GM10847 (cell line): ENCODE results near the gene SLC26A11.

Source experiments
- POLR2A ChIP-seq: IDR thresholded peaks from 2 replicates; pipeline ENCODE4 v1.6.1; 2011; ENCODE audit not compliant: insufficient read length; ENCODE audit errors: extremely low read depth

SLC26A11 gene

GRCh38 chr17:80270836-80271235 lies 50.6 kb downstream of the SLC26A11 start:
- no peak for TF ChIP-seq POLR2A

- no peak for TF ChIP-seq POLR2A
Measured at GRCh38 chr17:80272366-80272765, 52.1 kb downstream of the SLC26A11 start.

- TF ChIP-seq POLR2A = no peak
Measured at GRCh38 chr17:80274331-80274730, 54.1 kb downstream of the SLC26A11 start.

GRCh38 chr17:80274871-80275449 lies 54.7 kb downstream of the SLC26A11 start:
- TF ChIP-seq POLR2A = no peak

GRCh38 chr17:80277751-80278671 lies 57.8 kb downstream of the SLC26A11 start:
- no peak for TF ChIP-seq POLR2A

GRCh38 chr17:80279895-80280294 lies 59.7 kb downstream of the SLC26A11 start:
- TF ChIP-seq POLR2A = no peak

- TF ChIP-seq POLR2A = no peak
Measured at GRCh38 chr17:80281516-80281915, 61.3 kb downstream of the SLC26A11 start.

- no peak for TF ChIP-seq POLR2A
Measured at GRCh38 chr17:80283116-80283852, 63.1 kb downstream of the SLC26A11 start.

GRCh38 chr17:80284631-80285030 lies 64.4 kb downstream of the SLC26A11 start:
- TF ChIP-seq POLR2A = no peak

- no peak for TF ChIP-seq POLR2A
Measured at GRCh38 chr17:80285237-80285920, 65.2 kb downstream of the SLC26A11 start.

- no peak for TF ChIP-seq POLR2A
Measured at GRCh38 chr17:80286638-80286960, 66.4 kb downstream of the SLC26A11 start.

GRCh38 chr17:80287038-80287437 lies 66.8 kb downstream of the SLC26A11 start:
- TF ChIP-seq POLR2A = no peak

- no peak for TF ChIP-seq POLR2A
Measured at GRCh38 chr17:80287806-80288567, 67.8 kb downstream of the SLC26A11 start.

GRCh38 chr17:80289616-80290015 lies 69.4 kb downstream of the SLC26A11 start:
- TF ChIP-seq POLR2A = no peak

- peak; percentile 12 for TF ChIP-seq POLR2A
Measured at GRCh38 chr17:80290156-80290555, 69.9 kb downstream of the SLC26A11 start.
